Stomach smooth muscle (tissue), 2 donors: ENCODE results near the gene TMED8.

ENCODE experiments used
- H3K27ac ChIP-seq: one replicate; pipeline ENCODE4 v1.7.0; 2013; ENCODE audit warnings: mild to moderate bottlenecking, low read length, inconsistent platforms
- H3K27me3 ChIP-seq, 2 donors: one replicate each; pipeline ENCODE4 v1.7.0; 2013; ENCODE audit warnings: low read length in 2 of 2; ENCODE audit not compliant: insufficient read depth in 2 of 2, control insufficient read depth in 1 of 2
- H3K36me3 ChIP-seq, 2 donors: one replicate each; pipeline ENCODE4 v1.7.0; 2013; ENCODE audit warnings: low read length in 2 of 2; ENCODE audit not compliant: control insufficient read depth in 2 of 2, insufficient read depth in 2 of 2
- H3K4me1 ChIP-seq: one replicate; pipeline ENCODE4 v1.7.0; 2013; ENCODE audit warnings: low read length; ENCODE audit not compliant: control insufficient read depth, insufficient read depth
- H3K4me3 ChIP-seq, 2 donors: one replicate each; pipeline ENCODE4 v1.7.0; 2013; ENCODE audit warnings: low read length in 2 of 2
- H3K9ac ChIP-seq, 2 donors: one replicate each; pipeline ENCODE4 v1.7.0; 2013; ENCODE audit warnings: low read length in 2 of 2, mild to moderate bottlenecking in 1 of 2
- H3K9me3 ChIP-seq, 2 donors: one replicate each; pipeline ENCODE4 v1.7.0; 2013; ENCODE audit warnings: low read length in 2 of 2; ENCODE audit not compliant: control insufficient read depth in 2 of 2
- donor health status: healthy.
- donor health status: Pancreatic carcinoma.

Gene TMED8

GRCh38 chr14:77314043-77314442 is 62.9 kb downstream of the TMED8 start:
- no peaks in the 10 kb centered on the region for H3K27me3 ChIP-seq
- no peaks in the 10 kb centered on the region for H3K36me3 ChIP-seq
- H3K27ac ChIP-seq: no peak overlapping the region
- peak overlapping the region in 1 of 2 donors; percentile 13 for H3K9ac ChIP-seq
- H3K9me3 ChIP-seq: no peaks in the 10 kb centered on the region
- H3K4me3 ChIP-seq: no peak overlapping the region
- peaks cover 13% of the 10 kb centered on the region for H3K4me1 ChIP-seq

- Histone ChIP-seq H3K36me3 (no peaks in the 10 kb centered on the region), H3K27ac (no peak overlapping the region), H3K4me1 (peaks cover 12% of the 10 kb centered on the region), H3K27me3 (no peaks in the 10 kb centered on the region), H3K9me3 (no peaks in the 10 kb centered on the region), H3K9ac (no peak overlapping the region), H3K4me3 (no peak overlapping the region)
Measured at GRCh38 chr14:77313371-77313770, 63.5 kb downstream of the TMED8 start.

GRCh38 chr14:77311217-77311616 is 65.7 kb downstream of the TMED8 start:
- H3K9ac ChIP-seq: no peak overlapping the region
- H3K36me3 ChIP-seq: no peaks in the 10 kb centered on the region
- H3K9me3 ChIP-seq: no peaks in the 10 kb centered on the region
- no peaks in the 10 kb centered on the region for H3K27me3 ChIP-seq
- no peak overlapping the region for H3K4me3 ChIP-seq
- H3K4me1 ChIP-seq: peaks cover 11% of the 10 kb centered on the region
- no peak overlapping the region for H3K27ac ChIP-seq

- H3K36me3 ChIP-seq: peaks cover 5 to 9% of the 10 kb centered on the region in 2 donors
- H3K4me3 ChIP-seq: no peak overlapping the region
- no peak overlapping the region for H3K9ac ChIP-seq
- no peaks in the 10 kb centered on the region for H3K27me3 ChIP-seq
- H3K9me3 ChIP-seq: no peaks in the 10 kb centered on the region
- peaks cover 7% of the 10 kb centered on the region for H3K4me1 ChIP-seq
- H3K27ac ChIP-seq: no peak overlapping the region
Measured at GRCh38 chr14:77310026-77310425, 66.9 kb downstream of the TMED8 start.

GRCh38 chr14:77309131-77309530 is 67.8 kb downstream of the TMED8 start:
- Histone ChIP-seq H3K27ac (no peak overlapping the region), H3K9me3 (no peaks in the 10 kb centered on the region), H3K4me3 (no peak overlapping the region), H3K36me3 (peaks cover 8 to 14% of the 10 kb centered on the region in 2 donors), H3K4me1 (peaks cover 3% of the 10 kb centered on the region), H3K27me3 (no peaks in the 10 kb centered on the region), H3K9ac (no peak overlapping the region)

GRCh38 chr14:77306851-77307496 is 69.9 kb downstream of the TMED8 start:
- Histone ChIP-seq H3K4me3 (no peak overlapping the region), H3K27ac (no peak overlapping the region), H3K27me3 (no peaks in the 10 kb centered on the region), H3K9ac (no peak overlapping the region), H3K4me1 (no peaks in the 10 kb centered on the region), H3K9me3 (no peaks in the 10 kb centered on the region), H3K36me3 (peaks cover 18 to 24% of the 10 kb centered on the region in 2 donors)

- H3K27ac ChIP-seq: no peak overlapping the region
Measured at GRCh38 chr14:77306416-77306815, 70.5 kb downstream of the TMED8 start.

GRCh38 chr14:77305696-77306095 is 71.2 kb downstream of the TMED8 start:
- Histone ChIP-seq H3K4me3 (no peak overlapping the region), H3K9ac (no peak overlapping the region), H3K4me1 (peaks cover 4% of the 10 kb centered on the region), H3K36me3 (peaks cover 18 to 26% of the 10 kb centered on the region in 2 donors), H3K27ac (no peak overlapping the region), H3K9me3 (no peaks in the 10 kb centered on the region), H3K27me3 (no peaks in the 10 kb centered on the region)

More at GRCh38 chr14:77306416-77306815, 70.5 kb downstream of the TMED8 start:
- Histone ChIP-seq H3K27me3 (no peaks in the 10 kb centered on the region), H3K9ac (no peak overlapping the region), H3K4me3 (no peak overlapping the region), H3K36me3 (peaks cover 18 to 26% of the 10 kb centered on the region in 2 donors), H3K4me1 (peaks cover under 1% of the 10 kb centered on the region), H3K9me3 (no peaks in the 10 kb centered on the region)

- Histone ChIP-seq H3K27me3 (no peaks in the 10 kb centered on the region), H3K4me1 (peaks cover 4% of the 10 kb centered on the region), H3K9ac (no peak overlapping the region), H3K27ac (no peak overlapping the region), H3K4me3 (no peak overlapping the region), H3K36me3 (peaks cover 25 to 28% of the 10 kb centered on the region in 2 donors), H3K9me3 (no peaks in the 10 kb centered on the region)
Measured at GRCh38 chr14:77303417-77304156, 73.3 kb downstream of the TMED8 start.

- no peak overlapping the region for H3K27ac ChIP-seq
- H3K4me1 ChIP-seq: peaks cover 4% of the 10 kb centered on the region
- H3K27me3 ChIP-seq: no peaks in the 10 kb centered on the region
- H3K9me3 ChIP-seq: no peaks in the 10 kb centered on the region
- H3K9ac ChIP-seq: no peak overlapping the region
- peaks cover 32 to 35% of the 10 kb centered on the region in 2 donors for H3K36me3 ChIP-seq
- no peak overlapping the region for H3K4me3 ChIP-seq
Measured at GRCh38 chr14:77302926-77303325, 74.0 kb downstream of the TMED8 start.

- Histone ChIP-seq H3K27me3 (no peaks in the 10 kb centered on the region), H3K36me3 (peaks cover 40 to 44% of the 10 kb centered on the region in 2 donors), H3K9me3 (no peaks in the 10 kb centered on the region), H3K9ac (no peak overlapping the region), H3K4me1 (peaks cover 4% of the 10 kb centered on the region), H3K27ac (no peak overlapping the region), H3K4me3 (no peak overlapping the region)
Measured at GRCh38 chr14:77301103-77301502, 75.8 kb downstream of the TMED8 start.
